NCI-H1092 treated with DMSO at 0.1 percent for 48 hours (cell line): ENCODE results near the gene SESN1.

Experiments
- DNase-seq: peaks from one replicate; lab custom pipeline; 2025; lab: John Stamatoyannopoulos, UW

SESN1 gene

DNA sequence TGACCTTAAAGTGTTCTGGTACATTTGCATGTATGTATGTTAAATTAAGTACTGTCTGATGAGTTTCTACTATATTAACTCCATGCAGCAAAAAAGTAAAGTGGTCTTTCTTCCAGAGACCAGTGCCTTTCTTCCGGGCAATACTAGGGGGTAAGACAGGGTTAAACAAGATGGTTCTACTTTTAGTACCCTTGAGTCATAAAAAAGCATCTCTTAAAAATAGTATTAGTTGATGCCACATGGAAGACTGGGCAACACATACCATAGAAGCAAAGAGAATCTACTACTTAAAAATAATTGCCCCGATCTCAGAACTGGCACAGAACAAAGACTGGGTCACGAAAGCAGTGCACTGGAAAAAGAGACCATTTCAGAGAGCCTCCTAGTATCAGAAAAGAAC is 66.2 kb downstream of the SESN1 start:
- DNase-seq = no peak

DNA sequence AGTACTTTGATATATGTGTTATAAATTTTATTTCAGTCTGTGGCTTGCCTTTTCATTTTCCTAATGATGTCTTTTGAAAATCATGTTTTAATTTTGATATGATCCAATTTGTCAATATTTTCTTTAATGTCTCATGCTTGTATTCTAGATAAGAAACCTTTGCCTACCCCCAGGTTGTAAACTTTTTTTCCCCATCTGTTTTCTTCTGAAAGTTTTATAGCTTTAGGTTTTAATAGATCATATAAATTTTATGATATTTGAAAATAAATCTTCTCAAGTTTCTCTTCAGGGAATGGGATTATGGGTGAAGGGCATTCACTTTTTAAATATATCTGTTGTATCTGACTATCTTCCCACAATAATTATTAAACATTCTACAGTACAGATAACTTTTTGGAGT is 66.7 kb downstream of the SESN1 start:
- no peak for DNase-seq

DNA sequence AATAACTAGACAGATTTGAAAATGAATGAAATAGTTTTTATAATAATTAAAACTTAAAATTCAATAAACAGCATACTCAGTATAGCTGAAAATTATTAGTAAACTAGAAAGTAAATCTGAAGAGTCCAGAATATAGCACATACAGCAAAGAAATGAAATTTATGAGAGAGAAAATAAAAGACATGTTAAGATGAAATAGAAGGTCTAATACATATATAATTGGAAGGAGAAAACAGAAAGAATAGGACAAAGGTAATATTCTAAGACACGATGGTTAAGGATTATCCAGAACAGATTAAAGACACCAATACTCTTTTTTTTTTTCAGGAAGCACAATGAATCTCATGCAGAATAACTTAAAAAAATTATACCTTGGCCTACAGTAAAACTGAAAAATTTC is 69.0 kb downstream of the SESN1 start:
- DNase-seq = no peak

DNA sequence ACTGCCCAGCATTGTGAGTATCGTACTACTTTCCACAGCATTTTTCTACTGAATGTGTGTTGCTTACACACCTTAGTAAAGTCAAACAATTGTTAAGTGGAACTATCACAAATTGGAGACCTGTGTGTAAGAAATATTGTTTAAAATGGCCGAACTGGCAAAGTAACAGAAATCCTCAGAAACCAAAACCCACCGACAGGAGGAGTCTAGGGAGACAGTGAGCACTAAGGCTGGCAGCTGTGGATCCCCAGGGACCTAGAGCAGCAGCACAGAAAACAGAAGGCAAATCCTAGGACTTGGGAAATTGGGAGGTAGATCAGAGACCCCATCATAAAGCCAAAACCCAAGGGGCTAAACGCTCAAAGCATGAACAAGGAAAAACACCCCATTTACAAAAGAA is 69.9 kb downstream of the SESN1 start:
- no peak for DNase-seq

DNA sequence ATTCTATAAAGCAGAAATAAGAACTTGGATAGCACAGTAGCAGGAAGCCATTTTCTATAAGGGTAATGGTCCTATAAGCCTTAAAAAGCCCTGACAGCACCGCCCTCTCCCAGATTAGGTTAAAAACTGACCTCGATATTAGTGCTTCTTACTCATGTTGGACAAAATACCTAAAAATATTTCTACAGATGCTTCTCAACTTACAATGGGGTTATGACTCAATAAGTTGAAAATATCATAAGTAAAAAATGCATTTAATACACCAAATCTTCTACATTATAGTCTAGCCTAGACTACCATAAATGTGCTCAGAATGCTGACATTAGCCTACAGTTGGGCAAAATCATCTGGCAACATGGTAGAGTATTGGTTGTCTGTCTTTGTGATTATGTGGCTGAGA is 70.3 kb downstream of the SESN1 start:
- no peak for DNase-seq

DNA sequence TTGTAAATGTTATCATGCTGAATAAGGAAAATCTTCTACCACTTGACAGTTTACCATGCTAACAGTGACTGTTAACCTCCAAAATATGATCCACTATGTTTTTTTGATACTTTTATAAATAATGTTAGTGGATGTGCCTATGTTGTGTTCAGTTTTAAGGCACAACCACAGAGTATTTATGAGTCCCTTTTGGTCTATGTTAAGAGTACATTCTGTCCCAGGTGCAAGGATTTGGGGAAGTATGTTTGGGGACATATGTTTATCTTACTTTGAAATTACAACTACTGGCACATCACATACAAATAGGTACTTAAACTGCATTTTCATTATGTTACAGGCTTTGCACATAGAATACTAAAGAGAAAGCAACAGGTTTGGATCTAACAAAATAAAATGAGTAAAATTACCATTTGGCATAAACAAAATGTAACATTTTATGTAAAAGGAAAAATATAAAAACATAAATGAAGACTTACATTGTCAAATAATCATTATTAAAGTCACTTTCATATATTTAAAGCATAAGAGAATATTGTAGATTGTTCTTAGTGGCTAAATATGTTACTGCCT is 71.2 kb downstream of the SESN1 start:
- DNase-seq = no peak

DNA sequence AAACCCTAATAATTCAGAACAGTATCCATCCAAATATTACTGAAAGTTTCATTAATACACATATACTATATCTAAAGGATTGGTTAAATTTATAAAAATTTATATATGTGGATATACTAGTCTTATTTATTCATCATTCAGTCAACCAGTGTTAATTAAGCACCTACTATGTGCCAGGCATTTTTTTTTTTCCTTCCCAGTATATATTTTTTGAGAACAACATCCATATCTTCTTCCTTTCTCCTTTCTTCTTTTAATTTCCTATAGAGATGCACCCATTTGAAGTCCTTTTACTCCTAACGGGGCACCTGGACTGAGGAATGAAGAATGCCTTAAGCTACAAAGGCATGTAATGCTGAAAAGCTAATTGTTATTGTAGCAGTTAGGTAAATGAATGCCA is 72.8 kb downstream of the SESN1 start:
- no peak for DNase-seq

DNA sequence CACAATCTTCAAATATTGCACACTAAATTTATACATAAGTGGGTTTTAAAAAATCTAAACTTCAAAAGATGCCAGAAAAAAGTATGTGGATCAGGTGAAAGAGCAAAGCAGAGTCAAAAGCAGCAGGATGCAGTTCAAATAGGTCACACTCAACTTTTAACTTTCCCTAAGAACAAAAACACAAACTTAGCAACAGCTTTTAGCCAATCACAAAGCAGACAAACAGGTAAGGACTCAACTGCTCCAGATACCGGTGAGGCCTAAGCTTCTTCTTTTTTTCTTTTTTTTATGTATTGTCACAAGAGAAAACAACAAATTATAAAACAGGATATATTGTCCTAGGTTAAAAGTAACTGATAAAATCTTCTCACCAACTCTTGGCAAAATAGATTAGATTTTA is 74.7 kb downstream of the SESN1 start:
- no peak for DNase-seq

DNA sequence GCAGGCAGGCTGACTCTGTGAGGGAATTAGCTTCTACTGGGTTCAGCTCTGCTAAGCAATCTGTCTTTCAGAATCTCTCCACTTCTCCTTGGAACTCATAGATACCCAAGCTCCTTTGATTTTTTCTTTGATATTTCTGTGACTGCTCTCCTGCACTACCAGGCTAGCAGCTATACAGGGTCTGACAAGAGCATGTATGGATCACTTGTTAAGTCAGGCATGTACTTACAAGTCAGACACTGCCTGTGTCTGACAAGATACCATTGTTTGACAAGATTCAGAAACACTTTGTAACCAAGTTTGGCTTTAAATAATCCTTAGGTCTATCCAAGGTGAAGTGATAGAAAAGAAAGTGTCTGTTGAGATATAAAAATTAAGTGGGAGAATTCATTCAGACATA is 79.5 kb downstream of the SESN1 start:
- no peak for DNase-seq

DNA sequence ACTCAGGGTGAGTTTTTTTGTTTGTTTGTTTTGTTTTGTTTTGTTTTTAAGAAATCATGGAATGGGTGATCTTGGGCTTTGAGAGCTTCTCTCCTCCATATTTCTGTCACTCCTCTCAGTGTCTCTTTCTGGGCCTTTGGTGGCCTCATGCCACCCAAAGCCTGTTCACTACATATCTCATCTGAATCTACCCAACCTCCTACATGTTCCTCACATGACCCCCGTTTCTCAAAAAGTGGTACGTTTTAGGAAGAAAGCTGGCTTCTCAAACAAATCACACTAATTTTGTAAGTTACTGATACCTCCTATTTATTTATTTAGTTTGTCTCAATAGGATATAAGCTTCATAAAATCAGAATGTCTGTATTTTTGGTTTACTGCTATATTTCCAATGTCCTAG is 80.0 kb downstream of the SESN1 start:
- DNase-seq = no peak

DNA sequence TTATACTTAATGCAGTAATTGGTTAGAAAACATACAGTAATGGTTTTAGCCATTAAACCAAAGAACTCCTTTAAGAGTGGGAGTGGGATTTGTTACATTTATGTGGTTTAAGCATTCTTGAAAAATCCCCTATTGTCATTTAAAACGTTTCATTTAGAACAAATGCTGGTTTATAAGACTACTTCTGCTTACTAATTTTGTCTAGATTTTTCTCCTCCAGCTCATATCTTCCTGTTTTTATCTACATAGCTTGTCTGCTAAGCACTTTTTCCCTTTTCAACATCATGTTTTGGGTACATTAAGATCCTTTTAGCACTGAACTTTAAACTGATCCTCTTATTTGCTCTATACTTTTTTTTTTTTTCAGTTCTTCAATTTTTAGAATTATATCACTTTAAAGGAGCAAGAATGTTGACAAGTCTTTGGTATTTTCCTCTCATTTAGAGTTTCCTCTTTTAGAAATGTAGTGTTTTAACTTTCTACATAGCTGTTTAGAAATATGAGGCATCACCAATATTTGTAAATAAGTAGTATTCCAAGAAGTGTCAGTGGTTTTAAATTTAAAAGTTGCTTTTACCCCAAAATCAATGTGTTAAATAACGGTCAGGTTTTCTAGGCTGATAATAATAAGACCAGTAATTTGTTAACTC is 80.9 kb downstream of the SESN1 start:
- no peak for DNase-seq

DNA sequence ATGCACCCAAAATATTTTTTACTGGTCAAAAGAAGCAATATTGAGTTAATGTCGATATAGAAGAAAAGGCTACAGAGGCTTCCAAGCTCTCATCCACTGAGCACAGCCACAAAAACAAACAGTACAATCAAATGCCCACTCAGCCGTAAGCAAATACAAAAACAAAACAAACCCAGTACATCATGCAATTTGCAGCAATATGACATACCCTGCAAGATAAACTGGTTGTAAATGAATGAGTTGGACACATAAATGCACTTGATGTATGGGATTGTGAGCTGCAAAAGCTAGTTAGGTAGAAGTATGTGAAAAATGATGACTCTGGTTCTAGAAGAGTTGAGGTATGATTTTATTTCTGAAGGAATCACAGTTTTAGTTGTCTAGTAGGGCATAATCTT is 83.9 kb downstream of the SESN1 start:
- no peak for DNase-seq

DNA sequence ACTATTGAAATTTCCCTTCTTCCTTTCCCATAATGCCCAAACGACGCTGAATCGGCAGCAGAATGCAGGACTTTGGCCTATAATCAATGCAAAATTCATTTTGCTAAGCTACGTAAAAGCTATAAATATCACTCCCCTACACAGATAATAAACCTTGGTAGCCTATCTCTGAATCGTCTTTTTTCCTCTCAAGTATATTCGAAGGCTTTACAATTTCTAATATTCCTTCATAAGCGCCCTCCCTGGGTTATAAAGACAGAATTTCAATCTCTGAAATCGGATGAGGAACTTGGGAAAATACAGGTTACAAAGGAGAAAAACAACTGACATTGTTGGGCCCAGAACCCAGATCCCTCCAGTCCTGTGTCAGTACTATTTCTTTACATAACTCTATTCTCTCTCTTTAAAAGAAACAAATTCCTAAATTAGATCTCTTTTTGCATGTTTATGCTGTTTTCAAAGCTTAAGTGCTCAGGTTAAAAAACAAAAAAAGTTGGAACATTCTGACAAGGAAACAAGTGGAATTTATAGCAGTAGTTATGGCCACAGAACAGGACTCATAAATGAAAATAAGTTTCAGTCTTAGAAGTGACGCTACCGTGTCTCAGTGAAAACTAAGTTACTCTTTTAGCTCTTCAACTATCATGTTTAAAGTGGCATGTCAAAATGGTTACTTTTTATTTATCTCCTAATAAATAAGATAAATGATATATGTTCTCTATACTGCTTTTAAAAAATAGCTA is 84.5 kb downstream of the SESN1 start:
- no peak for DNase-seq

DNA sequence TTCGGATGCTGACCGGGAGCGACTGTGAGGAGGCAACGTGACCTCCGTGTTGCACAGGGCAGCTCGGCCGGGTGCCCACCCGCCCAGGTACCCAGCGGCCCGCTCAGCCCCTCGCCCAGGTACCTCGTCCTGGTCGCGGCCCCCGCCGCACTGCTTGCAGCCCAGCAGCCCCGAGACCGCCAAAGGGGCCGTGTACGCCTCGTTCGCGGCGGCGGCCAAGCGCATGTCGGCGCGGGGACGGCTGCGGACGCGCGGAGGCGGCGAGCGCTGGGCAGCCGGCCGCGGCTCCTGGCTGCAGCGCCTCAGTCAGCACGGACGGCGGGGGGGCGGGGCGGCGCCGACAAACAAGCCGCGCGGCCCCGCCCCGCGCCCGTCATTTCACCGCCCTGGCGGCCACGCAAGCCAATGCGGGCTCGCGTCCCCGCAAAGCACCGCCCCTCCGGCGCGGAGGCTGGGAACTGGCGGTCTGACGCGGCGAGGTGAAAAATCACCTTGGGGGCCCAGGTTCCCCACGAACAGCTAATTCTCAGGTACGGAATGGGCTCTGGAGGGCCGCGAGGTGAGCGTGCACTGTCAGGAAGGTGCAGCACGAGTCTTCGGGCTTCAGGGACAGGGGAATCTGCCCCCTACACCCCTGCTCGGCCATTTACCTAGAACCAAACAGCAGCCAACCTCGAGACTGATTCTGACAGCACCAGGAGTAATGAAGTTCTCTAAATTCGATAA is 85.2 kb downstream of the SESN1 start:
- DNase-seq = peak; percentile 77

DNA sequence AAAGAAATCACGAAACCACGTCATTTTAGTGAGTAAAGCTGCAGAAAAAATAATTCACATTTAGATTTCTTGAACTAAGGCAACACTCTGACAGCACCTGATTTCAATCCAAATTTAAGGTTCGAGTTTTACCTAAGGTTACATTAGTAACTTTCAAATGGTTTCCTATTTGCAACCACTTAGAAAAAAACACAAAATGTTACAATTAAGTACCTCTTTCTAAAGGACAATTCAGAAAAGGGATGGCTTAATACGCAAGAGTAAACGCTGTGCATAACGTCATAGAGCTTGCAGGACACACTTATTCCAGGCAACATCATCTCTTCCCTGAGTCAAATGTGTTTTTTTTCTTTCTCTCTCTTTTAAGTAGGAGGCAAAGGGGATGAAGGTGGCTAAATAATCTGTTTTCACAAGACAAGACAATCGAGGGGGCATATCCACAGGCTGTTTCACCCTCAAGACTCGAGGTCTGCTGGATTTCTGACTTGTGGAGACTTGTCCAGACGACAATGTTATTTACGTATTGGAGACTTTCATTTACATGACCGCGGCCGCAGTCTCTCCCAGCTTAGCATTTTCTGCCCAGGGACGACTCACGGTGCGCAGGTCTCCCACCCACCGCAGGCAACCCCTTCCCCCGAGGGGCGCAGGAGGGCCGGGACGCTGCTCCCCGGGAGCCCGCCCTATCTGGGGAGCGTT is 86.0 kb downstream of the SESN1 start:
- DNase-seq = peak; percentile 7

DNA sequence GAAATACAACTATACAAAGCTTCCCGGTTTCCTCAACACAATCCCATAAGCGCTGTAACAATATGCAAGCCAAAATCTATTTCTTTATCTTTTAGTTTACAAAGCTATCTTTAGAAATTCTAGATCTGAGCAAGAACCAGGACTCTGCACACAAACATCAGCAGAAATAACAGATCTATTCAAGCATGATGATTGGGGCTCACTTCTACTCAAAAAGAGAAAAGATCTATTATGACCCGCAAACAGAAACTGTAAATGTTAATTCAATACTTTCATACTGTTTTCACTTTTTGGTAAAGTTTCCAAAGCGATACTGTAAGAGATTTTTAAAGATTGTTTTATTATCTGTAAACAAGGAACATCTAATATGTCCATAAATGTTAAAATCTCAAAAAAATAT is 86.6 kb downstream of the SESN1 start:
- DNase-seq = no peak

DNA sequence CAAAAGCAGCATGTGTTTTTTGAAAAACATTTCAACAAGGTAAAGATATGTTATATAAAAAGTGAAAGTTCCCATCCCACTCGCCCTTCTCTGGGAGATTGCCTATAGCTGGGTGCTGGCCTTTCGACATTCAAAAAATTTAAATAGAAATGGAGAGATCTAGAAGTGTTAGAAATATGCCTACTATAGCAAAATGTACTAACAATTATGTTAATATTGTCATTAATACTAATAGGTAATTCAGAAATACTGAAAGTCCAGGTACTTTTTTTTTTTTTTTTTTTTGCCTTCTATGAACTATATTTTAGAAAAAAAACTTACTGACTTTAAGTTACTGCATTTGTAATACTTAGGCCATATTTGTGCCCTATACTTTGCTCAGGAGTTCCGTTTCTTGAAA is 87.1 kb downstream of the SESN1 start:
- DNase-seq = no peak

DNA sequence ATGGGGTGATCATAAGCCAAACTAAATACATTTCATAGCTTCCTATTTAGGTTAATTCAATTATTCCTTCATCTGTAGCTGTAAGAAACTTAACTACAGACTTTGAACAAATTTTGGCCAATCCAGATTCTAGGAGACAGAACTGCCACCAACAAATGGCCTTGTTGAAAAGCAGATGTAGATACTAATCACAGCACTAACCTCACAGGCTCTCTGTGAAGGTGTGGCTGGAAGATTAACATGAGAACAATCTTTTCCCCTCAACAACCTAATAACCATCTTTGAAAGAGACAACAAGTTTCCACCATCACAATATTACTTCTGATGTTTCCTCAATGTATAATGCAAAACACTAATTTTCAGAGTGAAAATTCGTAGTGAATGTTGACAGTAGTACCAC is 87.8 kb downstream of the SESN1 start:
- DNase-seq = no peak

DNA sequence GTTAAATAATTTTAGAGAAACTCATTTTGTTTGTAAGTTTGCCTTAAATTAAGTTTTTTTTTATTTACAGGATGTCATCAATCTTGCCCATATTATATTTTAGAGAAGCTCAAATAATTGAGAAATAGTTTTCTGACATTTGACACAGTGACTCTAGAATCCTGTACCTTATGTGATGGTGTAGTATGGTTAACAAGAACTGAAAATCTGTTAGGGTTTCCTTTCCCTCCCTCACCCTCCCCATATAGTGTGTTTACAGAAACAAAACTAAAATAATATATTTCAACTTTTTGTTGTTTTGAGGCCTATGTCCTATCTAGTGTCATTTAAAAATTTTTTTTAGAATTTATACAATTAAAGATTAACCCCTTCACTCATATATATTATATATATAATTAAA is 91.8 kb downstream of the SESN1 start:
- no peak for DNase-seq

DNA sequence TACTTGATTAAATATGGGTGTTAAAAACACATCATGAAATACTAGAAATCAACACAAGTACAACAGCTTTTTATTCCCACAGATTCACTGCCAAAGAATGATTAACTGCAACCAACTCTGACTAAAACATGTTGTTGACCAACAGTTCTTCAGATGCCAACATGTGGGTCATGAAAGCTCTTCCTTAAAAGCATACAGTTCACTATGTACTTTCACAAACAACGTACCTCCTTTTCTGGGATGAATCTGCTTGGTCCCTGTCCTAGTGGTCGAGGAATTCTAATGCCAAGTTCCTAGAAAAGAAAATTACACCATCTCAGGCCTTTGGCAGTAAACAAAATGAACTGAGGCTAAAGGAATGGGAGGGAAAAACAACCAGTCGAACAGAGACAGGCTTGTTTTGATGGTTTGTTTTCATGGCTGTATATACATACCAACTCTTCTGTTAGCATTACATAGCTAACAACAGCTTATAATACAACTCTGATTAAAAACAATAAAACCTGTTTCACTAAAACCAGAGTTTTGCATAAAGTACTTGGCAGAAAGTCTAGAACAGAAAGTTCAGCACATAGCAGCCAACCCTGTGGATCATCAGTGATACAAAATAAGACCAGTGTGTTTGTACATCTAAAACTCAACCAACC is 92.5 kb downstream of the SESN1 start:
- no peak for DNase-seq

DNA sequence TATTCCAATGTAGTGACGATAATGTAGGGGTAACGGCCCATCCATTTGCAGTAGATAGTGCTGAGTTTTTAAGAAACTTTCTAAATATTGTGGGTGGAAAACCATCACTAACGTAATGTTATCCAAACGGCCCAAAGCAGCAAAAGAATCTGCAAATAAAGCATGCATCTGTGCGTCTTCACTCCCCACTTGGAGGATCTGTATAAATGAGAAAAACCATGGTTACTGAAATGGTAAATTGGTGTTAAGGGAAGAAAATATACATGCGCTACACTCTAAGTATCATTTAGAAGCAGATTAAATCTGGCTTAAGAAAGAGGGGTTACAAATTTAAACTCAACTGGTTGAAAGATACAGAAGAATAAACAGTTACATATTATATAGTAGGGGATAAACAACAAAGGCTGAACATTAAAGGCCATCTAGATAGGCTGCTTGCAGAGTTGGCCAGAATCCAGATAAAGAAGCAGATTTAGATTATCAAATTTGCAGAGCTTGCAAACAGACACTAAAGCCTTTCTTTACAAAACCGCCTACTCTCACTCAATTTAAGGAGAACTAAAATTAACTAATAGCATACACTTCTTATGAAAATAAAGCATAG is 93.3 kb downstream of the SESN1 start:
- DNase-seq = peak; percentile 14

DNA sequence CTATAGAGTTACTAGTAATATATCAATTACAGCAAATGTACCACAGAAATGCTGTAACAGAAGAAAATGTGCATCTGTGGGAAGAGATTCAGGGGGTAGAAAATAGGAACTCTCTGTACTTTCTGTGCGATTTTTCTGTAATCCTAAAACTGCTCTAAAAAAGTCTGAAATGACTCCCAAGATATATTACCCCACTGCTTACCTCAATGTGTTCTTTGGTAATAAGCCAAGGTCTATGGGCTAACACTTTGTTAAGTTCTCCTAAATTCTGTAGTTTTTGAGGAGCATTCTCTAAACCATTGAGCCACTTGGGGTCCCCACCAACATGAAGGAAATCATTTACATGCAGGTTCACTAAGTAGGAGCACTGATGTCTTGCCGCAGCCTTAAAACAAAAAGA is 94.4 kb downstream of the SESN1 start:
- DNase-seq = no peak
